ENCODE data around the gene PRDM16.

DNA sequence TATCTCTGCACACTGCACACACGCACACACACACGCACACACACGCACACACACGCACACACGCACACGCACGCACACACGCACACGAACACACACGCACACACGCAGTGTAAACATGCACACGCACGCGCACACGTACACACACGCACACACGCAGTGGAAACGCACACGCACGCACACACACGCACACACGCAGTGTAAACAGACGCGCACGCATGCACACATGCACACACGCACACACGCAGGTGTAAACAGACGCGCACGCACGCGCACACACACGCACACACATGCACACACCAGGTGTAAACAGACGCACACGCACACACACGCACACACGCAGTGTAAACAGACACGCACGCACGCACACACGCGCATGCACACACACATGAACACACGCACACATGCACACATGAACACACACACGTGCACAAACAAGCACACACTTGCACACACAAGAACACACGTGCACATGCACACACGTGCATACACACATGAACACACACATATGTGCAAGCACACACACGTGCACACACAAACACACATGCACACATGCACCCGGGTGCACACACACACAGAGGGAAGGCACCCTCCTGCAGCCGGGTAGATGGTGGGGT, 45.2 kb downstream of the PRDM16 start:
- TF ChIP-seq CTCF (IDR thresholded peaks at IDR 0.05; ENCODE audit: low read length) (no peak), EZH2 (optimal IDR thresholded peaks at IDR 0.05; ENCODE audit: low read depth, low read length) (no peak)
